Liver (tissue), 3 donors: ENCODE measurements around the gene MARCHF10.

Experiments
- SP1 ChIP-seq: IDR thresholded peaks from 2 replicates; pipeline ENCODE4 v1.6.1; 2018; ENCODE audit warnings: antibody characterized with exemption, mild to moderate bottlenecking
- TAF1 ChIP-seq: conservative IDR thresholded peaks from 2 replicates; pipeline ENCODE4 v1.6.1; 2016; ENCODE audit warnings: antibody characterized with exemption, mild to moderate bottlenecking
- ZBTB33 ChIP-seq: IDR thresholded peaks from 2 replicates; pipeline ENCODE4 v1.6.1; 2016; ENCODE audit warnings: antibody characterized with exemption
- TF ChIP-seq, protein P1 (sequence below): fragments of 150-350 bp; IDR thresholded peaks from 2 replicates; pipeline ENCODE4 v1.5.1; 2017; ENCODE audit warnings: improper control_type of control experiment, low read depth, low read length; ENCODE audit not compliant: missing input control
- donor health status: healthy.
- donor health status: healthy.

GRCh38 chr17:62791767-62792446 is 16.2 kb downstream of the MARCHF10 start:
- TF ChIP-seq TAF1 (no peak), ZBTB33 (no peak), SP1 (no peak)
- TF ChIP-seq, protein P1, sequence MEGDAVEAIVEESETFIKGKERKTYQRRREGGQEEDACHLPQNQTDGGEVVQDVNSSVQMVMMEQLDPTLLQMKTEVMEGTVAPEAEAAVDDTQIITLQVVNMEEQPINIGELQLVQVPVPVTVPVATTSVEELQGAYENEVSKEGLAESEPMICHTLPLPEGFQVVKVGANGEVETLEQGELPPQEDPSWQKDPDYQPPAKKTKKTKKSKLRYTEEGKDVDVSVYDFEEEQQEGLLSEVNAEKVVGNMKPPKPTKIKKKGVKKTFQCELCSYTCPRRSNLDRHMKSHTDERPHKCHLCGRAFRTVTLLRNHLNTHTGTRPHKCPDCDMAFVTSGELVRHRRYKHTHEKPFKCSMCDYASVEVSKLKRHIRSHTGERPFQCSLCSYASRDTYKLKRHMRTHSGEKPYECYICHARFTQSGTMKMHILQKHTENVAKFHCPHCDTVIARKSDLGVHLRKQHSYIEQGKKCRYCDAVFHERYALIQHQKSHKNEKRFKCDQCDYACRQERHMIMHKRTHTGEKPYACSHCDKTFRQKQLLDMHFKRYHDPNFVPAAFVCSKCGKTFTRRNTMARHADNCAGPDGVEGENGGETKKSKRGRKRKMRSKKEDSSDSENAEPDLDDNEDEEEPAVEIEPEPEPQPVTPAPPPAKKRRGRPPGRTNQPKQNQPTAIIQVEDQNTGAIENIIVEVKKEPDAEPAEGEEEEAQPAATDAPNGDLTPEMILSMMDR = no peak
